HG03575 (cell line): ENCODE results near the gene ZC2HC1B.
"Not testable (repeated sequence)": the region's sequence is repeated elsewhere in the genome, so short reads cannot be mapped to it uniquely, and the experiment has no call there.

Experiments
- ATAC-seq: cut with Tn5 transposase; IDR thresholded peaks from one replicate; pipeline ENCODE4 v1.9.1; 2021; ENCODE audit not compliant: unreplicated experiment, insufficient number of reproducible peaks, low FRiP score; ENCODE audit errors: extremely low read depth

ZC2HC1B gene

DNA sequence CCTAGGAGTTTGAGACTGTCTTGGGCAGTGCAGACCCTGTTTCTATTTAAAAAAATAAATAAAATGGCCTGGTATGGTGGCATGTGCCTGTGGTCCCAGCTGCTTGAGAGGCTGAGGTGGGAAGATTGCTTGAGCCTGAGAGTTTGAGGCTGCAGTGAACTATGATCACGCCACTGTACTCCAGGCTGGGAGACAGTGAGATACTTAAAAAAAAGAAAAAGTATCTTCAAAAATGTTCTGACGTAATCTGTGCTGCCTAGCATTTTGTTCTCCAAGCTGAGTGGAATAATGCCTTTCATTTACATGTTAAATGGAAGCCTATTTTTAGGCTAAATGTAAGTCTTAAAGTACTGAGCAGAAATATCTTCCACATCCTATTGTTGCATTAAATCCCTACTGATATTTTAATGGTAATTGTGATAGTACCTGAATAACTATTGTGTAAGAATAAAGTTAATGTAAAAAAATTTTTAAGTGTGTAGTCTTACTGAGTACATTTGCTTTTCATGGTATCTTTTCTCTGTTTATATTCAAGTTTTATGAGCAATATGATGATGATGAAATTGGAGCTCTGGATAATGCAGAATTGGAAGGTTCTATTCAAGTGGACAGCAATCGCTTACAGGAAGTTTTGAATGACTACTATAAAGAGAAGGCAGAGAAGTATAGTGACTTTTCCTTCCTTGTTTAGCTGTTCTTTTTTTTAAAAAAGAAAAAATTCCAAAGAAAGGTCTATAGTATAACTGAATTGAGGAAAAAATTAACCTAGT is 4.2 kb upstream of the ZC2HC1B start:
- ATAC-seq, result no peak

DNA sequence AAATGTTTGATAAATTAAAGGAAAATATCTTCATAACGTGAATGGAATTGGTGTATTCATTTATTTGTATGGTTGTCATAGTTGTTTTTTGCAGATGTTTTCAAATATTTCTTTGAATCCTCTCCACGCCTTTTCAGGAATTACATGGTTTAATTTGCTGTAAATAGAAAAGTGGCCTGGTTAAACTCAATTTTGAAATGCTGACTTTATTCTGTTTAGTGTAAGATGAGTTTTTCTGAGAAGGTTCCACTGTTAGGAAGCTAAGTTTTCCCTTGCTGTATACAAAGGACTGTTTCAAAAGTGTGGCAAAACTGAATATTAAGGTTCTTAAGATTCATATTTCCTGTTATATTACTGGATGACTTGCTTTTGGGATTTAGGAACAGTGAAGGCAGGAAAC is 503 bp upstream of the ZC2HC1B start:
- no peak for ATAC-seq

DNA sequence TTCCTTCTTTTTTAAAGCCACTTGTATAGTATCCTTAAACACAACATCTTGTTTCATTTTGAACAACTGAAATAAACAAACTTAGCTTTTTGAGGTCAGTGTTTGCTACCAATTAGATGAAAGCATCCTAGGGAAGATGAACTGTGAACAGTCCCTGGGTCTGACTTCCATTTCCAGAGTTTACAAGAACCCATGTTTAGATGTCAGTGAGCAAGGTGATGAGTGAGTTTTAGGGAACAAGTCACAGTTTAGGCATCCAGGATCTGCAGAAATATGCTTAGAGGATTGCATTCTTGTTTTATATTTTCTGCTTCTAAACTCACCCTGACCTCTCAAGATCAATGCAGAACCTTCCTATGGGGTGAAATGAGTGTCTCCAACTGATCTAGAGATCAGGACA is 3.0 kb downstream of the ZC2HC1B start:
- ATAC-seq, result no peak

DNA sequence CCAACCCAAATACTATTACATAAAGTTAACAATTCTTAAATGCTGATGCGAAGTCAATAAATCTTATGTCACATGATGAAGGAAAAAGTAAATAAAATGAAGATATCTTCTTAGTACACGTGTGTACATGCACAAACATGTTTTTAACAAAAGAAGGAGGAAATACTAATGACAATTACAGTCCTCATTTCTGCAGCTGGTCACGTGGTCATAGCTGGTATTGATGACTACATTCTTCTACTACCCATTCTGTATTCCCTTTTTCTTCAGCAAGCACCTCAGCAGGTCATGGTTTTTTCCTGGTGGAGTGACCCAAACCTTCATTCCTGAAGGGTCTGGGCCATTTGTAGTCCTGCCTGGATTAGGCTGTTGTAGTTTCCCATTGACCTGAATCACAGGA is 4.5 kb downstream of the ZC2HC1B start:
- ATAC-seq, result not testable (repeated sequence)

DNA sequence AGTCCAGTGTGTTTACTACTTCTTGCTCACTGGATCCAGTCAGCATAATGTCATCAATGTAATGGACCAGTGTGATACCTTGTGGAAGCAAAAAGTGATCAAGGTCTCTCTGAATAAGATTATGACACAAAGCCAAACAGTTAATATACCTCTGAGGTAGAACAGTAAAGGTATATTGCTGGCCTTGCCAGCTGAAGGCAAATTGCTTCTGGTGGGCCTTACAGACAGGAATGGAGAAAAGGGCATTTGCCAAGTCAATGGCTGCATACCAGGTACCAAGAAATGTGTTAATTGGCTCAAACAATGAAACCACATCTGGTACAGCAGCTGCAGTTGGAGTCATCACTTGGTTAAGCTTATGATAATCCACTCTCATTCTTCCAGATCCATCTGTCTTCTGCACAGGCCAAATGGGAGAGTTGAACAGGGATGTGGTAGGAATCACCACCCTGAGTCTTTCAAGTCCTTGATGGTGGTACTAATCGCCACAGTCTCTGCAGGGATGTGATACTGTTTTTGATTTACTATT is 7.0 kb downstream of the ZC2HC1B start:
- not testable (repeated sequence) for ATAC-seq

DNA sequence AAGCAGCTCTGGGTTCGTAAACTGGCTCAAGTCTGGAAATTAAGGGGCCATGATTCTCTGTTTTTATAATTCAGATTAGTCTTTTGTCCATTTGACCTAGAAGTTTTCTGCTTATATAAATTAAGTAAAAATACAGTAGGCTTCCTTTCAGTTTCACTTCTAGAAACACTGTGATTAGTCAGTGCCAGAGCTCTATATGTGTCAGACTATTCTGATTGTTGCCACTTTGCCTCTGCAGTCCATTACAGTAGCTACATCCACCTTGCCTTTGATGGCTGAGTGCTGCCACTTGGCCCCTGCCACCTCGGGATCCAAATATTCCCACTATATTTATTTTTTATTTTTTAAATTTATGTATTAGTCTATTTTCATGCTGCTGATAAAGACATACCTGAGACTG is 7.9 kb downstream of the ZC2HC1B start:
- peak; percentile 95 for ATAC-seq

DNA sequence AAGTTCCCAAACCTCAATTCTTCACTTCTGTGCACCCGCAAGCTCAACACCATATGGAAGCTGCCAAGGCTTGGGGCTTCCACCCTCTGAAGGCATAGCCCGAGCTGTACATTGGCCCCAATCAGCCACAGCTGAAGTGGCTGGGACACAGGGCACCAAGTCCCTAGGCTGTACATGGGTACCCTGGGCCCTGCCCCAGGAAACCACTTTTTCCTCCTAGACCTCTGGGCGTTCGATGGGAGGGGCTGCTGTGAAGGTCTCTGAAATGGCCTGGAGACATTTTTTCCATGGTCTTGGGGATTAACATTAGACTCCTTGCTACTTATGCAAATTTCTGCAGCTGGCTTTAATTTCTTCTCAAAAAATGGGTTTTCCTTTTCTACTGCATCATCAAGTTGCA is 9.3 kb downstream of the ZC2HC1B start:
- not testable (repeated sequence) for ATAC-seq

DNA sequence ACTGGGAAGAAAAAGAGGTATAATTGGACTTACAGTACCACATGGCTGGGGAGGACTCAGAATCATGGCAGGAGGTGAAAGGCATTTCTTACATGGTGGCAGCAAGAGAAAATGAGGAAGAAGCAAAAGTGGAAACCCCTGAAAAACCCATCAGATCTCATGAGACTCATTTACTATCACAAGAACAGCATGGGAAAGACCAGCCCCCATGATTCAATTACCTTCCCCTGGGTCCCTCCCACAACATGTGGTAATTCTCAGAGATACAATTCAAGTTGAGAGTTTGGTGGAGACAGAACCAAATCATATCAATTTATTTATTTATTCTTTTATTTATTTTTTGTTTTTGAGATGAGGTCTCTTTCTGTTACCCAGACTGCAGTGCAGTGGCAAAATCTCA is 10.2 kb downstream of the ZC2HC1B start:
- not testable (repeated sequence) for ATAC-seq

DNA sequence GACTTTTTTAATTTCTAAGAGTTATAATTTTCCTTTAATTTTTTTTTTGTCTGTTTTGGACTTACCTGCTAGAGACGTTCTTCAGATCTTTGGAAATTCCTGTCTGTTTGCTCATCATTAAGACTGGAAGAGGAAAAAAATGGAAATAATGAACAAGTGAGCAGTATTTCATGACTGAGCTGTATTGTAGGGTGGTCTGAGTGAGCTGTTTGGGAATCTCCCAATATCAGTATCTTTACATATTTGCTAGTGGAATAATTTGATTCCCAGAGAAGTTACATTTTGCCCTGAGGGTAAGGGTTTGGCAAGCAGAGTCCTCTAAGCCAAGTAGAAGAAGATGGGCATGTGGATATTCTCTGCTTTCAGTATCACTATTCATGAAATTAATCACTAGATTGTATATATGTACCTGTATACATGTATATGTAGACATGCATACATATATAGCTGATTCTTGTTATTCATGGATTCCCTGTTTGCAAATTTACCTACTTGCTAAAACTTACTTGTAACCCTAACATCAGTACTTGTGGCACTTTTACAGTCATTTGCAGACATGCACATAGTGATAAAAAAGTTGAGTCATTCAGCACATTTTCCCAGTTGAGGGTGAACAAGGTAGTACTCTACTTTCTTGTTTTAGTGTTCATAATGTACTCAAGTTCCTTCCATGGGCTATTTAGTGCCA is 13.5 kb downstream of the ZC2HC1B start:
- ATAC-seq, result no peak

DNA sequence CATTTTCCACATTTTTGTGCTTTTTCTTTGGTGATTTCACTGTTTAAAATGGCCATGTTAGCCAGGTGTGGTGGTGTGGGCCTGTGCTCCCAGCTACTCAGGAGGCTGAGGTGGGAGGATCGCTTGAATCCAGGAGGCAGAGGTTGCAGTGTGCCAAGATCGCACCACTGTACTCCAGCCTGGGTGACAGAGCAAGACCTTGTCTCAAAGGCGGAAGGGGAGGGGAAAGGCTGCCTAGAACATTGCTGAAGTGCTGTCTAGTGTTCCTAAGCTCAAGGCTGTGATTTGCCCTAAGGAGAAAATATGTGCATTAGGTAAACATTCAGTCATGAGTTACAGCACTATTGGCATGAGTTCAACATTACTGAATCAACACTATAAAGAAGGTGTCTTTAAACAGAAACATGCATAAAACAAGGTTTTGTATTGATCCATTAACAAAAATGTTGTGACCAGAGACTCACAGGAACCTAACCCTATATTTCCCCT is 14.0 kb downstream of the ZC2HC1B start:
- no peak for ATAC-seq

DNA sequence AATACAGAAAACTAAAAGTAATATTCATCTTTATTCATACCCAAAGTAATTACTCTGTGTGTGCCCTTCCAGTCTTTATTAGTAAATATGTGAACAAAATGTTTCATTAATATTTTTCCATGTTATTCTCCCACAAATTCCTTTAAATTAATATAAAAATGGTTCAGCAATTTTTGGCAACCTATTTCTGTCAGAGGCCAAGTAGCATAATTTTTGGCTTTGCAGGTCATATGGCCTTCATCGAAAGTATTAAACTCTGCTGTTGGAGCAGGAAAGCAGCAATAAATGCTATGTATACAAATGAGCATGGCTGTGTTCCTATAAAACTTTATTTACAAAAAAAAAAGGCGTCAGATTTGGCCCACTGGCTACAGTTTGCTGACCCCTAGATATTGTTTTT is 16.1 kb downstream of the ZC2HC1B start:
- ATAC-seq, result no peak

DNA sequence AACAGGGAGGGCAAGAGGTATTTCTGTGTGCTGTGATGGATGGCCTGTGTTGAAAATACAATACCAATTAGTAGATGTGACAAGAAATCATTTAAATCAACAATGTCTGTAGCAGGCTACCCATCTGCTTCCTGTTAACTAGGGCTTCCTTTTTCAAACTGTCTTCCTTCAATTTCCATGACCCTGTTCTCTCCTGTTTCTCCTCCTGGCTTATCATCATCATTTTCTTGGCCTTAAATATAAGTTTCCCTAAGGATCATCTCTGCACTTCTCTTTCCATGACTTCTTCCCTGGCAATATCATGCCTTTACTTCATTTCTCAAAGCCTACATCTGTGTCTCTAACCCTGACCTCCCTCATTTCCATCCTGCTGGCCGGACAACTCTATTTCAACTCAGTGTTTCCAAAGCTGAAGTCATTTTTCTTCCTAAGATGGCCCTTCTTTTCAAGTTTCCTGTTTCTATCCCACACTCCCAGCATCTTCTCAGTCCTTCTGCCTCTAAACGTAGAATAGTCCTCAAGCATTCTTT is 18.2 kb downstream of the ZC2HC1B start:
- no peak for ATAC-seq

DNA sequence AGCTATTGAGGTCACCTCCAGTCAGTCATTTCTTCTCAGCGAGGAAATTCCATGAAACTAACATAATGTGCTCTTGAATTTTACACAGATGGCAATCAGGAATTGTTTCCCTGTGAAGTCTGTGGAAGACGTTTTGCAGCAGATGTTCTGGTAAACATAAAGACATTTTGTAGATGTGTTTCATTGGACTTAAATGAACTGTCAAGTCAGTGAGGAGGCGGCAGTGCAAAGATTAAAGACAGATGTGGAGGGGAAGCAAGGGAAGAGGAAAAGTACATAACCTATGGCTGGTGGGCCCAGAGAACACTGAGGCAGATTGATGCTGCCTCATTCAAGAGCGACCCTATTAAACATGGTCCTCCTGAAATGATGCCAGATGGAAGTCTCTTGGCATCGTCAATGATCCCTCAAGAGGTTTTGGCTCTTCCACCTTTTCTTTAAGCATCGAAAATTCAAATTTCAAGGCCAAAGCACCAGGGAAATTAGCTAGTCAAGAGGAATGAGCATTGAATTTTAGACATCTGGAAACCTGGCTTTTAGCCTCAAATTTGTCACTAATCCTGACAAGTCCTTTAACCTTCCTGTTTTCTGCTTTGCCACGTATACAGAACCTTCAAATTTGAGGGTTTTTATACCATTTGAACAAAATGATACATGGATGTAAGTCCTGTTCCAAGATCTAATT is 20.1 kb downstream of the ZC2HC1B start:
- no peak for ATAC-seq

DNA sequence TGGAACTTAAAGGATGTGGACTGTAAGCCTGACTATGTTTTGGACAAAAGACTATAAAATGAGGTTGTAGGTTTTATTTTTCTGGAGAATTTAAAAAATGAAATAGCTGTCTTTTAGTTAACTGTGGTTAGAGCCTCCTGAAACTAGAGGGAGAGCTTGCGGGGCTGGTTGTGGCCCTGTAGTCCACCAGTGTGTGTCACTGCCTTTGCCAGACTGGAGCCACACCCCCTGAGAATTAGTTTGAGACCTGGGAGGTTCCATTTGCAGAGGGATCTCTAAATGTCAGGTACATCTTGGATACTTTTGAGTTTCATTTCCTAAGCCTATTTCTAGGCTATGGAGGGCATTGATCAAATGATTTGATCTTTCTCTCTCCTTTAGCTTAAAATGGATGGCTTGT is 20.8 kb downstream of the ZC2HC1B start:
- no peak for ATAC-seq

DNA sequence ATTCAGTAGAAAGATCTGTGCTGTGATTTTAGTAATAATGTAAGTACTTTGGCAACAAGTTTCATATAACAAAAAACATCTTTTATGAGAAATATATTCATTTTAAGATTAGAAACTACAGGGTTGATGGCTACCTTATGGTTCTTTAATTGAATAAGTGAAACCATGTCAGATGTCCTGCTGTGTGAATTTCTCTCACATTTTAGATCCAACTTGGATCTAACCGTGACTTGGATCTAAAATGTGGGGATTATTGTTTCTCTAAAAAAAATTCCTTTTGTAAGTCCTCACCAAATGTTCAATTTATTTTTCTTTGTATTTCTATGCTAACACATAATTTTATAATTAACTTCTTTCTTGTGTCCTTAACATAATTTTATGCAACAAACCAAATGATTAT is 30.4 kb downstream of the ZC2HC1B start:
- ATAC-seq, result no peak

DNA sequence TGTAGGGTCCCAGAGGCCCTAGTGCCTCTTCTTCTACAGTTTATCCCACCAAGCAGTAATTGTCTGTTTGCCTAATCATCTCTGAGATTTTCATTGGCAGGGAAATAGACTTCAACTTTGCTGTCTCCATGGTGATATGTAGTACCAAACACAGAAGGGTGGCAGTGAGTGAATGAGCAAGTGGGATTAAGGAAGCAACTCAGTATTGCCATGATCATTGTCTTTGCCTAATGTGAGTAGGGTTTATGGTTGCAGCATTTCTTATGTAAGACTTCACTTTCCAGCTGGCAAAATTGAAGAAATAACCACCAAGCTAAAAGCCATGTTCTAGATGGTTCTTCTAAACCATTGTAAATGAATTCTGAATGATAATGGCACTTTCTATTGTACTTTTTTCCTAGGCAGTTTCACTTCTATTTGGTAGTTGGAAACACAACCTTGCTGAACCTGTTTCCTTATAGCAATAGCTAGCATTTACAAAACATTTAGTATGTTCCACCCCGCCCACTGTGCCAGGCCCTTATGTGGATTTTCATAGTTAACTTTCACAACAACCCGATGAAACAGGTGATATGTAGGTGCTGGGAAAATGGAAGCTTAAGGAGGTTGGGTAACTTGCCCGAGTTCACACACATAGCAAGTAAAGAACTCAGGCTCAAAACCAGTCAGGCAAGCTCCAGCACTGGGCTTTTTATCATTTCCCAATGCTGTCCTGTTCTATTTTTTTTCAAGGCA is 32.0 kb downstream of the ZC2HC1B start:
- ATAC-seq, result no peak

DNA sequence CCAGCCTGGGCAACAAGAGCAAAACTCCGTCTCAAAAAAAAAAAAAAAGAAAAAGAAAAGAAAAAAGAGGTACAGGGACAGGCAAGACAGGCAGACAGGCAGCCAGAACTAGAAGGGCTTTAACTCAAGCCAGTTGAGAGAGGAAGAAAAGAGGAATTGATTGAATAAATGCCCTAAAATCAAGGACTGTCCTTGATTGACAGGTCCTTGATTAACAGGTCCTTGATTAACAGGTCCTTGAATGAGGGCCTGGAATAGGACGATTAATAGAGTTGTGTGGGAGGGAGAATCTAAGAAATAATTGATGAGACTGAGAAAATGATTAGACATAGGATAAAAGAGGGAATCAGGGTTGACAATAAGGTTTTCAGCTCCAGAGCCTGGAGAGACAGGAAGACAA is 36.1 kb downstream of the ZC2HC1B start:
- ATAC-seq, result no peak

DNA sequence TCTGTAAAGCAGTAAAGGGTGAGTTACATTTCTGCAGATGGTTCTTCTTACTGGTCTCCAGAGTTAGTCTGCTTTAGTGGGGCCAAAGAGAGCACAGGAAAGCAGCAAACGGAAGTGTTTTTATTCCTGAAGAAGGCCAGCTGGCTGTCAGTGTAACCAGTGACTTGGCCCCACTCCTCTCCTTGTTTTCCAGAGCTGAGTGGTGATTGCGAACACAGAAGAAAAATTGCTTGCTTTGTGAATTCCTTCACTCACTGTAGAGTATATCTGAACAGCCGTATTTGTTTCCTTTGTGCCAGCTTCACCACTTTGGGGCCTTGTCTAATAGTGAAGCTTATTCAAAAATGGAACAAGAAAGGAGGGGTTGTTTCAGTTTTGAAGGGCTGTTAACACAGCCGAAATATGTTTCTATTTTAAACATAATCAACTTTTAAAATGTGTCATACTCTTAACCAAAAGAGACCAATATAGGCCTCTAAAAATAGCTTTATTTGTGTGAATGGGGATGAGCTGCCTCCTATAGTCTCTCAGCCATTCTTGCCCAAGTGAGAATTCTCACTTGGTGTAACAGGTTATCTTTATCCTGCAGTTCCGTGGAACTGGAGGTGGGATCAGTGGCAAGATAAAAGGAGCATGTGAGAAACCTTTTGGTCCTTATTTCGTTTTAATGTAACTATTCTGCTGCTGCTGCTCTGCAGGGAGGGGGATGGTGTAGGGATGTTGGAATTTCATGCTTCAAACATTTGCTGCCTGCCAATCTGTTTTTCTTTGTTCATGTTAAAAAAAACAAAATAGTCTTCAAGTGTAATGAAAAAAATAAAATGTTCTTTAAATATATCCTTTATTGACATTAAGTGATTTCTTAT is 37.8 kb downstream of the ZC2HC1B start:
- peak; percentile 99 for ATAC-seq
